ENCODE data around the gene LVRN.

The LVRN gene

GRCh38 chr5:116025866-116026265, 63.6 kb downstream of the LVRN start:
- DNase-seq (ENCODE audit: low spot score): no peak

- DNase-seq (ENCODE audit: low spot score): peak; percentile 66
Measured at GRCh38 chr5:116032094-116032517, 69.8 kb downstream of the LVRN start, which contains the start of gene ARL14EPL. TSS of gene ARL14EPL (plus strand) at chr5:116032472. CDS start at chr5:116051466, 18,994 bp downstream.

- DNase-seq (ENCODE audit: low spot score): no peak
Measured at GRCh38 chr5:116032991-116033390, 70.7 kb downstream of the LVRN start.

- DNase-seq (ENCODE audit: low spot score): no peak
Measured at GRCh38 chr5:116035123-116035522, 72.8 kb downstream of the LVRN start.

GRCh38 chr5:116037236-116037822, 75.1 kb downstream of the LVRN start:
- no peak for DNase-seq (ENCODE audit: low spot score)

GRCh38 chr5:116038817-116039216, 76.5 kb downstream of the LVRN start:
- DNase-seq (ENCODE audit: low spot score): no peak

- DNase-seq (ENCODE audit: low spot score): no peak
Measured at GRCh38 chr5:116042375-116042774, 80.1 kb downstream of the LVRN start.

- DNase-seq (ENCODE audit: low spot score): no peak
Measured at GRCh38 chr5:116044073-116044472, 81.8 kb downstream of the LVRN start.

GRCh38 chr5:116045821-116046220, 83.5 kb downstream of the LVRN start:
- DNase-seq (ENCODE audit: low spot score): no peak

GRCh38 chr5:116046261-116046660, 84.0 kb downstream of the LVRN start:
- DNase-seq (ENCODE audit: low spot score): no peak

- no peak for DNase-seq (ENCODE audit: low spot score)
Measured at GRCh38 chr5:116046823-116047222, 84.5 kb downstream of the LVRN start.

- no peak for DNase-seq (ENCODE audit: low spot score)
Measured at GRCh38 chr5:116058346-116058936, 96.2 kb downstream of the LVRN start.

GRCh38 chr5:116062352-116062751, 100.1 kb downstream of the LVRN start:
- no peak for DNase-seq (ENCODE audit: low spot score)

- DNase-seq (ENCODE audit: low spot score): no peak
Measured at GRCh38 chr5:116063950-116064349, 101.7 kb downstream of the LVRN start.

- no peak for DNase-seq (ENCODE audit: low spot score)
Measured at GRCh38 chr5:116068028-116068632, 105.9 kb downstream of the LVRN start.

GRCh38 chr5:116071211-116071610, 108.9 kb downstream of the LVRN start:
- no peak for DNase-seq (ENCODE audit: low spot score)

- no peak for DNase-seq (ENCODE audit: low spot score)
Measured at GRCh38 chr5:116075191-116075831, 113.0 kb downstream of the LVRN start.

- no peak for DNase-seq (ENCODE audit: low spot score)
Measured at GRCh38 chr5:116076496-116076895, 114.2 kb downstream of the LVRN start.
